Hepatocyte (in vitro differentiated cells): ENCODE data around the gene PNPLA5.

Experiments
- EZH2 ChIP-seq: fragments of 200-600 bp; sonication (generic); IDR thresholded peaks from 2 replicates; pipeline ENCODE4 v1.6.1; 2016; ENCODE audit warnings: antibody characterized with exemption, mild to moderate bottlenecking, borderline replicate concordance
- EZH2phosphoT487 ChIP-seq: fragments of 200-600 bp; sonication (generic); IDR thresholded peaks from one replicate; pipeline ENCODE4 v1.6.1; 2018; ENCODE audit warnings: antibody characterized with exemption, mild to moderate bottlenecking, low read depth, moderate library complexity; ENCODE audit not compliant: unreplicated experiment, severe bottlenecking
- TF ChIP-seq, protein P1 (sequence below): fragments of 200-600 bp; sonication (generic); IDR thresholded peaks from 2 replicates; pipeline ENCODE4 v1.5.1; 2016; ENCODE audit warnings: antibody characterized with exemption, mild to moderate bottlenecking; ENCODE audit not compliant: poor library complexity

- TF ChIP-seq, protein P1, sequence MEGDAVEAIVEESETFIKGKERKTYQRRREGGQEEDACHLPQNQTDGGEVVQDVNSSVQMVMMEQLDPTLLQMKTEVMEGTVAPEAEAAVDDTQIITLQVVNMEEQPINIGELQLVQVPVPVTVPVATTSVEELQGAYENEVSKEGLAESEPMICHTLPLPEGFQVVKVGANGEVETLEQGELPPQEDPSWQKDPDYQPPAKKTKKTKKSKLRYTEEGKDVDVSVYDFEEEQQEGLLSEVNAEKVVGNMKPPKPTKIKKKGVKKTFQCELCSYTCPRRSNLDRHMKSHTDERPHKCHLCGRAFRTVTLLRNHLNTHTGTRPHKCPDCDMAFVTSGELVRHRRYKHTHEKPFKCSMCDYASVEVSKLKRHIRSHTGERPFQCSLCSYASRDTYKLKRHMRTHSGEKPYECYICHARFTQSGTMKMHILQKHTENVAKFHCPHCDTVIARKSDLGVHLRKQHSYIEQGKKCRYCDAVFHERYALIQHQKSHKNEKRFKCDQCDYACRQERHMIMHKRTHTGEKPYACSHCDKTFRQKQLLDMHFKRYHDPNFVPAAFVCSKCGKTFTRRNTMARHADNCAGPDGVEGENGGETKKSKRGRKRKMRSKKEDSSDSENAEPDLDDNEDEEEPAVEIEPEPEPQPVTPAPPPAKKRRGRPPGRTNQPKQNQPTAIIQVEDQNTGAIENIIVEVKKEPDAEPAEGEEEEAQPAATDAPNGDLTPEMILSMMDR, result no peak
- TF ChIP-seq EZH2, result no peak
- no peak for TF ChIP-seq EZH2phosphoT487
Measured at GRCh38 chr22:43832393-43833265, 59.2 kb downstream of the PNPLA5 start.
